ENCODE results near the gene PJA1. TPM values are rescaled to one million over a fixed set of nuclear protein-coding genes. Genes with fewer than 3 reads are reported as not detected.

PJA1 gene
- total RNA-seq, 2 donors from 2014 or later, result 28.0 to 89.9 TPM

- no peaks in the 10 kb centered on the region for H3K9me3 ChIP-seq
- TF ChIP-seq POLR2AphosphoS5 (IDR thresholded peaks at IDR 0.05) (no peak), POLR2A (IDR thresholded peaks at IDR 0.05) (no peak)
- no peaks in the 10 kb centered on the region for H3K36me3 ChIP-seq
- H3K4me1 ChIP-seq (replicated peaks), result no peaks in the 10 kb centered on the region
- 78% methylated on average over 3 of the region's 5 CpGs for WGBS
- no peak overlapping the region for H3K4me3 ChIP-seq
- intact Hi-C loops (cut with DNase I), result loop anchor here (5.0 to 10.0 kb wide), 3 partner anchors 61 to 331 kb away; partner anchors contain the start of gene EFNB1
- no peaks in the 10 kb centered on the region for H3K27me3 ChIP-seq (replicated peaks; ENCODE audit: insufficient read depth)
- H3K27ac ChIP-seq, result no peak overlapping the region
- no peak for DNase-seq (ENCODE audit: low spot score)
Measured at GRCh38 chrX:69155786-69156520, 9.3 kb downstream of the PJA1 start.

DNA sequence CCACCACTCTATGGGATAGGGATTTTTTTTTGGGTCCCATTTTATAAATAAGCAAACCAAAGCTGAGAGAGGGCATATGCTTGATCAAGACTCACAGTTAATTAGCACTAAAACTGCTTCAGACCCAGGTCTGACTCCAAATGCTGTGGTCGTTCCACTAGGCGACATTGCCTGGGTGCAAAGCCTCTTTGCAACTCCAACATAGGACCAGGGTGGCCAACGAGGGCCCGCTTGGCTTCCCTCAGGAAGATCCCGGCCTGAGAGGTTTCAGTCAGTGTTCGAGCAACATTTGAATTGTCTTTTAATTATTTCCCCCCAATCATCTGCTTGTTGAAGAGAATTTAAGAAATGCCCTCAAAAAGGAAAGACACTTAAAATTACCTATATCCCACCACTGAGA is 11.2 kb downstream of the PJA1 start:
- intact Hi-C loops (cut with DNase I), result loop anchor here (10.0 kb wide), 1 partner anchor 329 kb away; the partner anchor contains the start of gene EFNB1
- Histone ChIP-seq H3K27me3 (replicated peaks; ENCODE audit: insufficient read depth) (no peaks in the 10 kb centered on the region), H3K27ac (no peak overlapping the region), H3K4me3 (no peak overlapping the region), H3K36me3 (no peaks in the 10 kb centered on the region), H3K4me1 (replicated peaks) (no peaks in the 10 kb centered on the region), H3K9me3 (no peaks in the 10 kb centered on the region)
- DNase-seq (ENCODE audit: low spot score), result no peak
- WGBS, result 91% methylated on average over 6 of the region's 6 CpGs
- no peak for TF ChIP-seq POLR2AphosphoS5 (IDR thresholded peaks at IDR 0.05)
- TF ChIP-seq, protein P1, sequence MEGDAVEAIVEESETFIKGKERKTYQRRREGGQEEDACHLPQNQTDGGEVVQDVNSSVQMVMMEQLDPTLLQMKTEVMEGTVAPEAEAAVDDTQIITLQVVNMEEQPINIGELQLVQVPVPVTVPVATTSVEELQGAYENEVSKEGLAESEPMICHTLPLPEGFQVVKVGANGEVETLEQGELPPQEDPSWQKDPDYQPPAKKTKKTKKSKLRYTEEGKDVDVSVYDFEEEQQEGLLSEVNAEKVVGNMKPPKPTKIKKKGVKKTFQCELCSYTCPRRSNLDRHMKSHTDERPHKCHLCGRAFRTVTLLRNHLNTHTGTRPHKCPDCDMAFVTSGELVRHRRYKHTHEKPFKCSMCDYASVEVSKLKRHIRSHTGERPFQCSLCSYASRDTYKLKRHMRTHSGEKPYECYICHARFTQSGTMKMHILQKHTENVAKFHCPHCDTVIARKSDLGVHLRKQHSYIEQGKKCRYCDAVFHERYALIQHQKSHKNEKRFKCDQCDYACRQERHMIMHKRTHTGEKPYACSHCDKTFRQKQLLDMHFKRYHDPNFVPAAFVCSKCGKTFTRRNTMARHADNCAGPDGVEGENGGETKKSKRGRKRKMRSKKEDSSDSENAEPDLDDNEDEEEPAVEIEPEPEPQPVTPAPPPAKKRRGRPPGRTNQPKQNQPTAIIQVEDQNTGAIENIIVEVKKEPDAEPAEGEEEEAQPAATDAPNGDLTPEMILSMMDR (IDR thresholded peaks at IDR 0.05), result no peak
- no peak for TF ChIP-seq POLR2A (IDR thresholded peaks at IDR 0.05)

GRCh38 chrX:69153060-69153730 is 12.1 kb downstream of the PJA1 start:
- H3K27me3 ChIP-seq (replicated peaks; ENCODE audit: insufficient read depth), result no peaks in the 10 kb centered on the region
- H3K9me3 ChIP-seq, result no peaks in the 10 kb centered on the region
- no peaks in the 10 kb centered on the region for H3K36me3 ChIP-seq
- TF ChIP-seq POLR2AphosphoS5 (IDR thresholded peaks at IDR 0.05) (no peak), POLR2A (IDR thresholded peaks at IDR 0.05) (no peak)
- TF ChIP-seq, protein P1 (IDR thresholded peaks at IDR 0.05), result no peak
- H3K4me1 ChIP-seq (replicated peaks), result no peaks in the 10 kb centered on the region
- no peak for DNase-seq (ENCODE audit: low spot score)
- 90% methylated on average over 6 of the region's 8 CpGs for WGBS
- intact Hi-C loops (cut with DNase I), result loop anchor here (10.0 kb wide), 1 partner anchor 328 kb away; the partner anchor contains the start of gene EFNB1
- no peak overlapping the region for H3K4me3 ChIP-seq
- no peak overlapping the region for H3K27ac ChIP-seq

DNA sequence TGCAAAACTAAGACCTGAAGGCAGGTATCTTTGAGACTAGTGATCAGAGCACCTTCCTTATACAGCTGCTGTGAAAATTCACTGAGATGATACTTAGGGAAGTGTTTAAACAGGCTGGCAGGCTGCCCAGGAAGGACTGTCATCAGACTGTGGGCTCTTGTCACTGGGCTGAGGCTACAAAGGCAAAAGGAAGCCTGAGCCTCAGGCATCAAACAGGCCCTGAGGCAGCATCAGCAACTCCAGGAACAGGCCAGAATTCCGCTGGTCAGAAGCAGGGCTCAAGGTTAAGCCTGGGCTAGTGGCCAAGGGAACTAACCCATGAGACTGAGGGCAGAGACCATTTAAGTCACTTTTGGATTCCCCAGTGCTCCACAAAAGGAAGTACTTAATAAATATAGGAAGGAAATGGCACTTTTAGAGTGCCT is 12.8 kb downstream of the PJA1 start:
- intact Hi-C loops (cut with DNase I), result loop anchor here (10.0 kb wide), 1 partner anchor 328 kb away; the partner anchor contains the start of gene EFNB1
- DNase-seq (ENCODE audit: low spot score), result no peak
- no peaks in the 10 kb centered on the region for H3K27me3 ChIP-seq (replicated peaks; ENCODE audit: insufficient read depth)

GRCh38 chrX:69151866-69152284 is 13.4 kb downstream of the PJA1 start:
- no peaks in the 10 kb centered on the region for H3K9me3 ChIP-seq
- DNase-seq (ENCODE audit: low spot score), result no peak
- WGBS, result 97% methylated on average over 2 of the region's 2 CpGs
- no peak for TF ChIP-seq POLR2AphosphoS5 (IDR thresholded peaks at IDR 0.05)
- TF ChIP-seq POLR2A (IDR thresholded peaks at IDR 0.05), result no peak
- TF ChIP-seq, protein P1 (IDR thresholded peaks at IDR 0.05), result no peak
- no peak overlapping the region for H3K27ac ChIP-seq
- H3K27me3 ChIP-seq (replicated peaks; ENCODE audit: insufficient read depth), result no peaks in the 10 kb centered on the region
- no peak overlapping the region for H3K4me3 ChIP-seq
- H3K36me3 ChIP-seq, result no peaks in the 10 kb centered on the region
- intact Hi-C loops (cut with DNase I), result loop anchor here (10.0 kb wide), 1 partner anchor 327 kb away; the partner anchor contains the start of gene EFNB1
- H3K4me1 ChIP-seq (replicated peaks), result no peaks in the 10 kb centered on the region

More for the DNA sequence above, 12.8 kb downstream of the PJA1 start:
- H3K27ac ChIP-seq, result no peak overlapping the region
- H3K4me3 ChIP-seq, result no peak overlapping the region
- H3K9me3 ChIP-seq, result no peaks in the 10 kb centered on the region
- WGBS, result 60% methylated on average over 1 of the region's 1 CpG
- H3K36me3 ChIP-seq, result no peaks in the 10 kb centered on the region
- H3K4me1 ChIP-seq (replicated peaks), result no peaks in the 10 kb centered on the region
- TF ChIP-seq, protein P1 (IDR thresholded peaks at IDR 0.05), result no peak
- TF ChIP-seq POLR2A (IDR thresholded peaks at IDR 0.05) (no peak), POLR2AphosphoS5 (IDR thresholded peaks at IDR 0.05) (no peak)

Measured in prostate gland (tissue), 2 donors.